HG03196 (cell line): ENCODE data around the gene CD4.
A peak's percentile ranks its signal among the peaks of the same experiment; 100 is the strongest.
"Not testable (repeated sequence)": the region's sequence is repeated elsewhere in the genome, so short reads cannot be mapped to it uniquely, and the experiment has no call there.

ENCODE experiments used
- ATAC-seq: cut with Tn5 transposase; IDR thresholded peaks from one replicate; pipeline ENCODE4 v1.9.1; 2021; ENCODE audit not compliant: unreplicated experiment

The CD4 gene

DNA sequence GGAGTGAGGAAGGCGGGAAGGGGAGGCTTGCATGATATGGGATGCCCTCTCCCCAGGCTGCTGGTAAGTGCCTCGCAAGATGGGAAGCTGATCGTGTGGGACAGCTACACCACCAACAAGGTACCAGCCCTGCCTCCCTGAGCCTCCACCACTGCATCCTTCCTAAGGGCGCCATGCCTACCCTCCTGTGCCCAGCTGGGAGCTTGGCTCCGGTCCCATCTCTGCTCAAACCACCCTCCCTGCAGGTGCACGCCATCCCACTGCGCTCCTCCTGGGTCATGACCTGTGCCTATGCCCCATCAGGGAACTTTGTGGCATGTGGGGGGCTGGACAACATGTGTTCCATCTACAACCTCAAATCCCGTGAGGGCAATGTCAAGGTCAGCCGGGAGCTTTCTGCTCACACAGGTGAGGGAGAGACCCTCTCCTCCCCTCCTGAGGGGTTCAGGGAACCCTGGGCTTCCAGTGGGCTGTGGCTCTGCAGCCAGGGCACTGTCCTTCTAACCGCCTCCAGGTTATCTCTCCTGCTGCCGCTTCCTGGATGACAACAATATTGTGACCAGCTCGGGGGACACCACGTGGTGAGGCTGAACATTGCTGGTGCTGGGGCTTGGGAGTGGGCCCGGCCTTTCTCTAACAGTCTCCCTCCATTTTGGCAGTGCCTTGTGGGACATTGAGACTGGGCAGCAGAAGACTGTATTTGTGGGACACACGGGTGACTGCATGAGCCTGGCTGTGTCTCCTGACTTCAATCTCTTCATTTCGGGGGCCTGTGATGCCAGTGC is 54.0 kb downstream of the CD4 start:
- ATAC-seq: no peak

GRCh38 chr12:6845395-6845794 is 56.1 kb downstream of the CD4 start:
- no peak for ATAC-seq

GRCh38 chr12:6846316-6846869 is 57.1 kb downstream of the CD4 start:
- no peak for ATAC-seq

DNA sequence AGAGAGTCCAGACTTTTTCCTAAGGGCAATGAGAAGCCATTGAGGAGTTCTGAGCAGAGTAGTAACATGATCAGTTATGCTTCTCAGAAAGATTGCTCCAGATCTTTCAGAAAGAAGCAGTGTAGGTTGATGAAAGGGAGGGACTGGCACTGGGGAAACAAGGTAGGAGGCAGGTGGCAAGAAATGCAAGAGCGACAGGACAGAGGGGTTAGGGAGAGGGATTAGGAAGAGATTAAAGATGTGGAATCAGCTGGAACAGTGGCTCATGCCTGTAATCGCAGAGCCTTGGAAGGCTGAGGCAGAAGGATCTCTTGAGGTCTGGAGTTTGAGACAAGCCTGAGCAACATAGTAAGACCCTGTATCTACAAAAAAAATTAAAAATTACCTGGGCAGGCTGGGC is 58.3 kb downstream of the CD4 start:
- no peak for ATAC-seq

DNA sequence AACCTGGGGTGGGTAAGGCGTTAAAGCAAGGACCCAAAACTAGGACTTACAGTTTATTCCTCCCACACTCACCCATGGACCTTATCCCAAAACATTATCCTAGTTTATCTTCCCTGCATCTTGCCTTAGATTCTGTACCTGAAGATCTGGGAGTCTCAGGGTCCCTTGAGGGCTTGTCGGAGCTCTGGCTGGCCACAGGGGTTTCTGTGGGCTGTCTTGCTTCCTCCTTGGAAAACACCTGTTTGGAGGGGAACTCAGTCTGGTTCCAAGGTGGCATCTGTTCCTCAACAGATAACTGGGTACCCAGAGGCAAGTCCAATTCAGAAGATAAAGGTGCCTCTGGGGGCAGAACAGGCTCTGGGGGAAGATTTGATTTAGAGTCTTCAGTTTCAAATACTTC is 60.1 kb downstream of the CD4 start:
- ATAC-seq: no peak

- ATAC-seq: no peak
These were observed 60.7 kb downstream of the CD4 start for GRCh38 chr12:6849976-6850560.

DNA sequence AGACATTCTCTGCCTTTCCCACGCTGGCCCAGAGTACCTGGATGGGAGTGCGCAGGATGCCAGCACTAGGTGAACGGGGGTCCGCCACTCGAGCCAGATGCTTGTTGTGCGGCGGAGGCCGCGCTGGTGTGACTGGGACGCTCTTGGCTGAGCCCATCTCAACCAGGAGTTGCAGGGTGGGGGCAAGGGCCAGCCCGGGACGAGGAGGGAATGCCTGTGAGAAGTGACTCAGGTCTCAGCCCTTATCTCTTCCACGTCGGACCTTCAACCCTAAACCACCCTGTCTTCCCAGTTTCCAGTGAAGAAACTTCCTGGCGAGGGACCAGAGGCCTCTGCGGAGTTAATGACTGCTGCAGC is 61.4 kb downstream of the CD4 start:
- no peak for ATAC-seq

- peak; percentile 48 for ATAC-seq
These were observed 62.0 kb downstream of the CD4 start, which contains the start of gene CDCA3 for GRCh38 chr12:6851153-6851920. CDCA3 (minus strand) TSS chr12:6851286; CDS start chr12:6850952, 334 bp downstream.

- ATAC-seq: peak; percentile 77
These were observed 62.8 kb downstream of the CD4 start, which contains the start of gene USP5 for GRCh38 chr12:6851921-6852650. USP5 (plus strand) TSS chr12:6852150; CDS start chr12:6852180, 30 bp downstream.

DNA sequence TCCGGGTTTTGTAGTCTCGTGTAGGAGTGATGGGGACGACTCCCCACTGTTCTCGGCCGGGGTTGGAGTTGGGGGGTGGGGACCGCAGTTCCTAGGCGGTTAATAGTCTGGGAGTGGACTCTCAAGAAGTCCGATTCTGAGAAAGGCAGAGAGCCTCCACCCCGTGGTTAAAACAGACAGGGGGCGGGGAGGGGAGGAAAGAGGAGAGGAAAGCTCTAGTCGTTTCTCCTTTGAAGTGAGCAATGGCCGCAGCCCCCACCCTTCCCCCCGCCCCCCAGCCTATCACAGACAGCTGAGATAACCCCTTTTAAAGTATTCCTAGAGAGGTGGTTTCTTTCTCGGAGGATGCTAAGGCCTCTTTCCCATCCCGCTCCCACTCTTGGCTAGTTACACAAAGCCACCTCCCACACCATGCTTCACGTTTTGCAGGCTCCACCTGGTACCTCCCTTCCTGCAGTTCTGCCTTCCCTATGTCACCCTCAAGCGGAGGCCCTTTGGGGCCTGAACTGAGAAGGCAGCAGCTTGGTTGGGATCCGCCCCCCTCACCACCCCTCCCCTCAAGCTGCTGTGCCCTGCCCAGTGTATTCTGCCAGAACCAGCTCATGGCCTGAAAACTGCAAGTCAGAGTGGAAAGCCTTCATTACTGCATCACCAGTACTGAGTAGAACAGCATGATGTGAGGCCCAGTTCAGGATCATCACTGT is 63.5 kb downstream of the CD4 start:
- no peak for ATAC-seq

DNA sequence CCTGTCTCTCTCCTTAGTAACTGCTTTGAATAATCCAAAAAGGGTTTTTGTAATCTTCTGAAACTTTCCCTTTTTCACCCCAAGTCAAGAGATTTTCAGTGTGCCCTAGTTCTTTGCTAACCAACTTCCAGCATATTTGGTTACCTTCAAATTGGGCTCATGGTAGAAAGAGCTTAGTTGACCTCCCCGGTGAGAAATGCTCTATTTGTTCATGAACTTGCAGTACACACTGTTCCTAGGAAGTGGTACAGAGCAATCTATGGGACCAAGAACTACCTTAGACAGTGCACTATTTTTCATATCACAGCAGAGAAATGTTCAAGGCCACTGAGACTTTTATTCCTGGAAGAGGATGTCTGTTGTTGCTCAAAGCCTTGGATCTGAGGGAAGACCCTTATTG is 64.3 kb downstream of the CD4 start:
- no peak for ATAC-seq

DNA sequence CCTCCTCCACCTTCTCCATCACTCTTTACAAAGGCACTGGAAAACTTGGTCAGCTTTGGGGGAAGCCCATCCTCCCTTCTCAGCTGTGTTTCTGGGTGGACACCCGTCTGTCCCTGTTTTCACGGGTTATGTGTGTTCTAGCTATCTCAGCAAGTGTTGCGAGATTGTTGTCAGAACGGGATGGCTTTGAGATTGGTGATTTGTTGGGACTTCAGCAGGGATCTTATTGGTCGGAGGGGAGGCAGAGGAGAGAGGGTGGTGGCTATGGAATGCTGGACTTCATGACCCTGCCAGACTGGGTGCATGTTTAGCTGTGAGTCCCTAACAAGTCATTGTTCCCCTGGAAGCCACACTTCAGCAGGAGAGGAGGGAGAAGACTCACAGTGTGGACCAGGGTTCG is 64.7 kb downstream of the CD4 start:
- no peak for ATAC-seq

GRCh38 chr12:6855322-6855721 is 66.0 kb downstream of the CD4 start:
- ATAC-seq: no peak

DNA sequence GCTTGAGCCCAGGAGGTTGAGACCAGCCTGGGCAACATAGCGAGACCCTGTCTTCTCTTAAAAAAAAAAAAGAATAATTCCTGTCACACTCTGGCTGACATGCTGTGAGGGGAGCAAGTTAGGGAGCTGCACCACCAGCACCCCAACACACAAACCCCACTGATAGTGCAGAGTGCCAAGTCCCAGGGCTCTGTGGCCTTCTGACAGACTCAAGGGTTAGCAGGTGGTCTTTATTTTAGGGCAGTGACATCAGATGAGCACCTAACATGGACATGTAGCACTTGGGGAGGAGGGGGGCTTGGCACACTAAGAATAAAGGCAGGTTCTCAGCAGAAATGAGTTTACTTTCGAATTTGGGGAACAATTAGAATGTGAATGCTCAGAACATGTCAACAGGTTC is 69.5 kb downstream of the CD4 start:
- no peak for ATAC-seq

DNA sequence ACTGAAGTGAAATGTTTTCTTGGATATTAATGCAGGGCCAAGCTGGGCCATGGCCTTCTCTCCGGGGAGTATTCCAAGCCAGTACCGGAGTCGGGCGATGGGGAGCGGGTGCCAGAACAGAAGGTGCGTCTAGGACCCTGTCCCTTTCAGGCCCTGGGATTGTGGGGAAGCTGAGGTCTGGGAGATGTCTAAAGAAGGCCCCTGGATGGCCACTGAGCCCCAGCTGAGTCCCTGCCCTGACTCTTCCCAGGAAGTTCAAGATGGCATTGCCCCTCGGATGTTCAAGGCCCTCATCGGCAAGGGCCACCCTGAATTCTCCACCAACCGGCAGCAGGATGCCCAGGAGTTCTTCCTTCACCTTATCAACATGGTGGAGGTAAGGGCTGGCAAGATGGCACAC is 70.8 kb downstream of the CD4 start:
- no peak for ATAC-seq

DNA sequence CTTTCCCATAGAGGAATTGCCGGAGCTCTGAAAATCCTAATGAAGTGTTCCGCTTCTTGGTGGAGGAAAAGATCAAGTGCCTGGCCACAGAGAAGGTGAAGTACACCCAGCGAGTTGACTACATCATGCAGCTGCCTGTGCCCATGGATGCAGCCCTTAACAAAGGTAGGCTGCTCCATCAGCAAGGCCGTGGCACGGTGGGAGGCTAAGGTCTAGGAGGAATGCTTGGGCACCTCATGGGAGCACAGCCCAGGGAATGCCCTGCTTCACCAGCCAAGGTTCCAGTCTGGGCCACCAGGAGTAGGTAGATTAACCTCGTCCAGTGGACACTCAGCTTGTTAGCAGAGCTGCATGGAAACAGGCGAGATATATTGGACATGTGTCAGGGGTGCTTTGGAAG is 71.6 kb downstream of the CD4 start:
- ATAC-seq: no peak

DNA sequence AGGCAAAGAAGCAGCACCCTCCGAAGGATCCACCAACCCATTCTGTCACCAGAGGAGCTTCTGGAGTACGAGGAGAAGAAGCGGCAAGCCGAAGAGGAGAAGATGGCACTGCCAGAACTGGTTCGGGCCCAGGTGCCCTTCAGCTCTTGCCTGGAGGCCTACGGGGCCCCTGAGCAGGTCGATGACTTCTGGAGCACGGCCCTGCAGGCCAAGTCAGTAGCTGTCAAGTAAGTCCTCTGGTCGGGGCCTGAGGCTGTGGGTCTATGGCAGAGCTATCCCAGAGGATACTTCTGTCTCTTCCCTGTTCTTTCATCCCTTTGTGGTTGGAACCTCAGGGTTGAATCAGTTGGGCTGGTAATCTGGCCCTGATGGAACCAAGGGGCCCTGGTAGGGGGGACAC is 72.1 kb downstream of the CD4 start:
- ATAC-seq: no peak

- no peak for ATAC-seq
These were observed 73.7 kb downstream of the CD4 start for GRCh38 chr12:6863033-6863432.

DNA sequence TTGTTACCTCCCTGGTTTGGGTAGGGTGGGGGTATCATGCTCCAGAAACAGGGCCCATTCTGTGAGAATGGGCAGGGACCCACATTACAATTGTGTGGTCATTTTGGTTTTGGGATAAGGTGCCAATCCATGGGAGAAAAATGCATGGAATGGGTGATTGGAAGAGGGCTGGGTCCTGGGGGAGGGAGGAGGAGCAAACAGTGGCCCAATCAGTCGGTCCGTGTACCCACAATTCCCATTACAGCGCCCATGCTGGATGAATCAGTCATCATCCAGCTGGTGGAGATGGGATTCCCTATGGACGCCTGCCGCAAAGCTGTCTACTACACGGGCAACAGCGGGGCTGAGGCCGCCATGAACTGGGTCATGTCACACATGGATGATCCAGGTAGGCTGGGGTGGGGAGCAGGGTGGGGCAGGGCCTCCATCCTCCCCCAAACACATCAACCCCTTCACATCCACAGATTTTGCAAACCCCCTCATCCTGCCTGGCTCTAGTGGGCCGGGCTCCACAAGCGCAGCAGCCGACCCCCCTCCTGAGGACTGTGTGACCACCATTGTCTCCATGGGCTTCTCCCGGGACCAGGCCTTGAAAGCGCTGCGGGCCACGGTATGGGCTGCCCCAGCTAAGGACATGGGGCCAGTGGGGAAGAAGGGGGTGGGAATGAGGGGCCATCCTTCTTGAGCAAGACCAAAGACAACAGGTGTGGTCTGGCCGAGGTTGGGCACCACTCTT is 74.4 kb downstream of the CD4 start:
- no peak for ATAC-seq

GRCh38 chr12:6865307-6865706 is 76.0 kb downstream of the CD4 start:
- ATAC-seq: not testable (repeated sequence)
